Epithelial cell of esophagus (primary cell): ENCODE data around the gene OR1S2.

Source experiments
- DNase-seq: peaks from one replicate; pipeline ENCODE4 v3.0.0; 2010; ENCODE audit warnings: low read depth
- H3K4me3 ChIP-seq: 2 replicates; pipeline ENCODE4 v1.5.1; 2011; ENCODE audit warnings: mild to moderate bottlenecking, low read length, control low read depth
- CTCF ChIP-seq: IDR thresholded peaks from 2 replicates; pipeline ENCODE4 v1.5.1; 2011; ENCODE audit warnings: low read depth, mild to moderate bottlenecking, low read length, control low read depth, inconsistent platforms; ENCODE audit not compliant: insufficient read depth; ENCODE audit errors: missing control alignments

Gene OR1S2

GRCh38 chr11:58193391-58193790 lies 10.6 kb downstream of the OR1S2 start:
- TF ChIP-seq CTCF, result no peak
- no peak overlapping the region for H3K4me3 ChIP-seq
- DNase-seq, result no peak

GRCh38 chr11:58192229-58192628 lies 11.7 kb downstream of the OR1S2 start:
- DNase-seq, result peak; percentile 6
- H3K4me3 ChIP-seq, result no peak overlapping the region
- TF ChIP-seq CTCF, result no peak

- TF ChIP-seq CTCF, result no peak
- no peak for DNase-seq
- H3K4me3 ChIP-seq, result no peak within 1 kb of the TSS
Observed at GRCh38 chr11:58188770-58189169, 15.2 kb downstream of the OR1S2 start, which contains the start of gene OR9Q2. OR9Q2 (plus strand) TSS chr11:58189070; CDS start chr11:58190491, 1,421 bp downstream.

GRCh38 chr11:58186938-58187337 lies 17.0 kb downstream of the OR1S2 start:
- no peak overlapping the region for H3K4me3 ChIP-seq
- no peak for TF ChIP-seq CTCF

GRCh38 chr11:58179648-58180047 lies 24.3 kb downstream of the OR1S2 start:
- H3K4me3 ChIP-seq, result no peak overlapping the region
- TF ChIP-seq CTCF, result no peak
- no peak for DNase-seq

More at GRCh38 chr11:58186938-58187337, 17.0 kb downstream of the OR1S2 start:
- DNase-seq, result no peak

GRCh38 chr11:58178444-58178843 lies 25.5 kb downstream of the OR1S2 start:
- no peak overlapping the region for H3K4me3 ChIP-seq
- no peak for TF ChIP-seq CTCF
- no peak for DNase-seq

GRCh38 chr11:58177409-58178054 lies 26.4 kb downstream of the OR1S2 start:
- DNase-seq, result no peak
- no peak overlapping the region for H3K4me3 ChIP-seq

More at GRCh38 chr11:58177409-58178054, 26.4 kb downstream of the OR1S2 start:
- no peak for TF ChIP-seq CTCF
